Gastrocnemius medialis (tissue), 4 donors: ENCODE results near the gene COL20A1. TPM values are rescaled to one million over a fixed set of nuclear protein-coding genes. Genes with fewer than 3 reads are reported as not detected.
"Not testable (repeated sequence)": the region's sequence is repeated elsewhere in the genome, so short reads cannot be mapped to it uniquely, and the experiment has no call there.

Experiments used
- ATAC-seq, 2 donors: fragments of 150-250 bp; one replicate each; pipeline ENCODE4 v1.9.1; 2016
- DNase-seq, 2 donors: peaks; one replicate each; pipeline ENCODE4 v3.0.0-alpha.2; 2019
- H3K27ac ChIP-seq, 4 donors: fragments of 200-600 bp; sonication (generic); 1 replicate in 1 of 4; 2 replicates in 3 of 4; pipeline ENCODE4 v1.5.1; 2016 to 2018; ENCODE audit warnings: mild to moderate bottlenecking in 2 of 4, moderate library complexity in 1 of 4
- H3K27me3 ChIP-seq, 3 donors: fragments of 200-600 bp; sonication (generic) in 2 of 3; 1 replicate in 1 of 3; 2 replicates in 2 of 3; pipeline versions ENCODE4 v1.5.1 to v1.6.0; 2016 to 2019; ENCODE audit warnings: mild to moderate bottlenecking in 1 of 3, moderate library complexity in 1 of 3
- H3K36me3 ChIP-seq, 2 donors: fragments of 200-600 bp; sonication (generic) in 1 of 2; one replicate each; pipeline ENCODE4 v1.5.1; 2017 to 2018
- H3K4me1 ChIP-seq, 2 donors: fragments of 200-600 bp; sonication (generic) in 1 of 2; one replicate each; pipeline ENCODE4 v1.5.1; 2016 to 2017; ENCODE audit warnings: mild to moderate bottlenecking in 2 of 2
- H3K4me3 ChIP-seq, 4 donors: fragments of 200-600 bp; sonication (generic) in 3 of 4; 1 replicate in 1 of 4; 2 replicates in 3 of 4; pipeline ENCODE4 v1.5.1; 2016 to 2019; ENCODE audit warnings: mild to moderate bottlenecking in 2 of 4
- H3K9me3 ChIP-seq, 3 donors: fragments of 200-600 bp; sonication (generic) in 2 of 3; 1 replicate in 1 of 3; 2 replicates in 2 of 3; pipeline ENCODE4 v1.5.1; 2016 to 2019
- POLR2A ChIP-seq, 2 donors: fragments of 450-650 bp; IDR thresholded peaks; one replicate each; pipeline ENCODE4 v1.6.1; 2017; ENCODE audit warnings: antibody characterized with exemption in 2 of 2, mild to moderate bottlenecking in 2 of 2, moderate library complexity in 2 of 2
- in situ Hi-C, 4 donors: fragments of 200-750 bp; cut with MboI; loops; one replicate each; pipeline versions ENCODE4 v1.15.0 to v1.8.0; 2017; ENCODE audit warnings: low sequenced_read_pairs in 4 of 4
- intact Hi-C: fragments of 100-400 bp; cut with DNase I; formaldehyde crosslinking; loops from one replicate; pipeline ENCODE4 v1.15.1; 2023; ENCODE audit warnings: low total_unique reads
- total RNA-seq, 4 donors: library from RNA; depleted of rRNA; stranded (reverse); fragments of >200 nt; gene quantifications; one replicate each; pipeline versions ENCODE4 v1.1.0 to v1.2.3, GENCODE V29; 2016
- TF ChIP-seq, protein P1 (sequence below), 5 experiments: fragments of 450-650 bp in 3 of 5; fragments of 200-600 bp in 2 of 5; sonication (generic) in 2 of 5; IDR thresholded peaks in 4 of 5; conservative IDR thresholded peaks in 1 of 5; 1 replicate in 4 of 5; 2 replicates in 1 of 5; pipeline ENCODE4 v1.5.1; 2016 to 2019; ENCODE audit warnings: antibody characterized with exemption in 5 of 5, mild to moderate bottlenecking in 3 of 5, moderate library complexity in 3 of 5

COL20A1 gene
- total RNA-seq, 4 donors from 2014 or later, result 0.23 TPM; not detected in 3

DNA sequence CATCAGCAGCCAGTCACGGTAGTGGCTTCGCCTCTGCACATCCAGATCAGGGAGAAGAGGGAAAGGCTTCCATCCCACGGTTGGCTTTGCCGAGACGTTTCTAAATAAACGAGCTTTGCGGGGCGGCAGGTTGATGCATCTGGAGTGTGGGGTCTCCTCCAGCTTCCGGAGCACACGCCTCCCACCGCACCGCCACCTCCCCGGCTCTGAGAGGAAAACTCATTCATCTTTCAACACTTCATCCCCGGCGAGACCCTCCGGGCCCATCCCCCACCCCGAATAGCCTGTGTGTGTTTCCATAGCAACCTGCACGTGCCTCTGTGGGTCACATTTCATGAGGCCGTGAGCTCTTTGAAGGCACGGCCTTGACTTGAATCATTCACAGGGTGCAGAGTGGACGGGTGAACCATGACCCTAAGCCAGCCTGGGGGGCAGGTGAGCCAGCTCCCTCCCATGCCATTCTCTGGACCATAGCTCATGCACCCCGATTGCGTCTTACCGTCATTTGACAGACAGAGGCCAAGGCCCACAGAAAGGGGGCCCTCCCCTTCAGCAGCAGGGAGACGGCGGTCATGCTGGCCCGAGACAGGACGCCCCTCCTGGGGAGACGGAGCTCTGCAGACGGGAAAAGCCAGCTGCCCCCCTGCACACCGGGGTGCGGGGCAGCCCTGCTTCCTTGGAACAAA is 84.4 kb downstream of the COL20A1 start:
- no peak overlapping the region for H3K4me3 ChIP-seq
- DNase-seq, result no peak
- intact Hi-C loops, result no loop called here
- in situ Hi-C loops, result no loop called here
- peaks cover 28 to 48% (median 36%) of the 10 kb centered on the region in 3 donors for H3K27me3 ChIP-seq
- H3K27ac ChIP-seq, result no peak overlapping the region
- H3K4me1 ChIP-seq, result no peaks in the 10 kb centered on the region
- H3K9me3 ChIP-seq, result no peaks in the 10 kb centered on the region
- TF ChIP-seq, protein P1, sequence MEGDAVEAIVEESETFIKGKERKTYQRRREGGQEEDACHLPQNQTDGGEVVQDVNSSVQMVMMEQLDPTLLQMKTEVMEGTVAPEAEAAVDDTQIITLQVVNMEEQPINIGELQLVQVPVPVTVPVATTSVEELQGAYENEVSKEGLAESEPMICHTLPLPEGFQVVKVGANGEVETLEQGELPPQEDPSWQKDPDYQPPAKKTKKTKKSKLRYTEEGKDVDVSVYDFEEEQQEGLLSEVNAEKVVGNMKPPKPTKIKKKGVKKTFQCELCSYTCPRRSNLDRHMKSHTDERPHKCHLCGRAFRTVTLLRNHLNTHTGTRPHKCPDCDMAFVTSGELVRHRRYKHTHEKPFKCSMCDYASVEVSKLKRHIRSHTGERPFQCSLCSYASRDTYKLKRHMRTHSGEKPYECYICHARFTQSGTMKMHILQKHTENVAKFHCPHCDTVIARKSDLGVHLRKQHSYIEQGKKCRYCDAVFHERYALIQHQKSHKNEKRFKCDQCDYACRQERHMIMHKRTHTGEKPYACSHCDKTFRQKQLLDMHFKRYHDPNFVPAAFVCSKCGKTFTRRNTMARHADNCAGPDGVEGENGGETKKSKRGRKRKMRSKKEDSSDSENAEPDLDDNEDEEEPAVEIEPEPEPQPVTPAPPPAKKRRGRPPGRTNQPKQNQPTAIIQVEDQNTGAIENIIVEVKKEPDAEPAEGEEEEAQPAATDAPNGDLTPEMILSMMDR (IDR thresholded peaks at IDR 0.05 in 4 of 5, conservative IDR thresholded peaks at IDR 0.05 in 1 of 5), result no peak
- ATAC-seq, result no peak
- H3K36me3 ChIP-seq, result no peaks in the 10 kb centered on the region

DNA sequence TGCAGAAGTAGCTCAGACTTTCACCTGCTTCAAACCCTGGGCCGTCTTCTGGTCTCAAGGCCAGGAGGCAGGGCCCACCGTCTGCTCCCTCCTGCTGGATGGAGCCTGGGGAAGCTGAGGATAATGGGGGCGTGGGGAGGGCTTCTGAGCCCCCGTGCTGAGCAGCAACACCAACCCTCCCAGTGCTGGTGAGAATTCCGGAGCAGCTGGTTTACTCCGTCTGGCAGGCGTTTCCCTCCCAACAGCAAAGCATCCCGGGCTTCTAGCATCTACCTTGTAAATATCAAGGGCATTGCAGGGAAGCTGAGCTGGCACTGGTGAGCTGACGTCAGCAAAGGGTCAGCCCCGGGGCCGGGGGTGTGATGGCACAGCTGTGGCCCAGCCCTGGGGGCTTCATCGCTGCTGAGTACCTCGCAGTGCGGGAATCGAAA is 85.0 kb downstream of the COL20A1 start:
- ATAC-seq (no peak), DNase-seq (no peak)
- Histone ChIP-seq H3K9me3 (no peaks in the 10 kb centered on the region), H3K4me3 (no peak overlapping the region), H3K27ac (no peak overlapping the region), H3K27me3 (peaks cover 33 to 54% (median 39%) of the 10 kb centered on the region in 3 donors), H3K36me3 (no peaks in the 10 kb centered on the region), H3K4me1 (no peaks in the 10 kb centered on the region)
- in situ Hi-C loops, result no loop called here
- intact Hi-C loops, result no loop called here
- TF ChIP-seq POLR2A (IDR thresholded peaks at IDR 0.05), result no peak
- TF ChIP-seq, protein P1 (IDR thresholded peaks at IDR 0.05 in 4 of 5, conservative IDR thresholded peaks at IDR 0.05 in 1 of 5), result no peak

DNA sequence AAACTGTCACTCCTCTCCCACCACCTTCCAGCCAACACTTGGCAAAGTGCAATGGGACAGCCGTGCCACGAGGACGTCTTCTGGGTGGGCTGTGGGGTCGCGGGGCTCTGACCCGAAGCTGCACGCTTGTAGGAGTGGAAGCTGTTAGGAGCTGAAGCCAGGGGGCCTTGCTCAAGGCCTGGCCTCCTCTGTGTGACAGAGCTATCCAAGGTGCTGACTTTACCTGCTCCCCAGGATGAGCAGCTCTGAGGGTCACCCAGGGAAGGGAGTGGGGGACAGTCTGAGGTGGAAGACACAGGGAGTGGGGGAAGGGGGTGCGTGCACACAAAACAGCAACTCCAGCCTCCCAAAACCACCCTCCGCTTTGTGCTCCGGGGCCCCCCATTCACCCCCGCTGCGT is 85.6 kb downstream of the COL20A1 start:
- H3K27me3 ChIP-seq, result peaks cover 37 to 60% (median 37%) of the 10 kb centered on the region in 3 donors
- in situ Hi-C loops (no loop called here), intact Hi-C loops (no loop called here)
- ATAC-seq (no peak), DNase-seq (no peak)
- no peak for TF ChIP-seq POLR2A (IDR thresholded peaks at IDR 0.05)
- TF ChIP-seq, protein P1 (IDR thresholded peaks at IDR 0.05 in 4 of 5, conservative IDR thresholded peaks at IDR 0.05 in 1 of 5), result no peak
- H3K36me3 ChIP-seq, result no peaks in the 10 kb centered on the region
- H3K27ac ChIP-seq, result no peak overlapping the region
- no peaks in the 10 kb centered on the region for H3K9me3 ChIP-seq
- no peak overlapping the region for H3K4me3 ChIP-seq
- no peaks in the 10 kb centered on the region for H3K4me1 ChIP-seq

DNA sequence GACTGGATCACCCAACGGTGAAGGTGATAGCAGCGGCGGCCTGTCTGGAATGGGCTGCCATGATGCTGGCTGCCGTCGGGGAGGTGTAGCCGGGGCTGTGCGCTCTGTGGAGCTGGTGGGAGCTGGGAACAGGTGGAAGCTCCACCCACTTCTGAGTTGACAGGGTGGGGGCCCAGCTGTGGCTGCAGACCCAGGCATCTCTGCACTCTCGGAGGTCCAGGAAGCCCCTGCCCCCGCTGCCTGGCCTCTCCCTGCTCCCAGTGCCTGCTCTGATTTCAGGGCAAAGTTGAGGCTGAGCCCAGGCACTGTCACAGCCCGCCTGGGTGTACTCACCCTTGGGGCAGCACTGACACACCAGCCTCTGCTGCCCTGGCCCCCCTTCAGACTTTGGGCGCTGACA is 86.3 kb downstream of the COL20A1 start:
- intact Hi-C loops (no loop called here), in situ Hi-C loops (no loop called here)
- Histone ChIP-seq H3K27me3 (peaks cover 36 to 67% (median 38%) of the 10 kb centered on the region in 3 donors), H3K4me3 (no peak overlapping the region), H3K36me3 (no peaks in the 10 kb centered on the region), H3K4me1 (no peaks in the 10 kb centered on the region), H3K9me3 (no peaks in the 10 kb centered on the region), H3K27ac (no peak overlapping the region)
- ATAC-seq, result no peak
- no peak for DNase-seq
- no peak for TF ChIP-seq POLR2A (IDR thresholded peaks at IDR 0.05)
- TF ChIP-seq, protein P1 (IDR thresholded peaks at IDR 0.05 in 4 of 5, conservative IDR thresholded peaks at IDR 0.05 in 1 of 5), result no peak

DNA sequence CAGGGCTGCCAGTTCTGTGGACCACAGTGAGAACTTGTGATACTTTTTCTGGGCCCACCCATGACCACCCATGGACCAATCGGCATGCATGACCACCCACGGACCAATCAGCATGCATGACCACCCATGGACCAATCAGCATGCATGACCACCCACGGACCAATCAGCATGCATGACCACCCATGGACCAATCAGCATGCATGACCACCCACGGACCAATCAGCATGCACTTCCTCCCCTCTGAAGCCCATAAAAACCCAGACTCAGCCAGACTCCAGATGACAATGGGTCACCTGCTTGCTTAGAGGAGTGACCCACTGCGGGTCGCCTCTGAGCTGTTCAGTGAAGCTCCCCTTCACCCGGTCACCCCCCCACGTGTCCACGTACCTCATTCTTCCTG is 86.9 kb downstream of the COL20A1 start:
- in situ Hi-C loops, H3K4me1 ChIP-seq, ATAC-seq, H3K9me3 ChIP-seq, H3K27ac ChIP-seq, H3K4me3 ChIP-seq, H3K36me3 ChIP-seq, DNase-seq: not testable (repeated sequence)
- intact Hi-C loops, result loop anchor here (2.0 kb wide), 1 partner anchor 71 kb away; no protein-coding TSS in a partner anchor
- H3K27me3 ChIP-seq, result peaks cover 36 to 67% (median 38%) of the 10 kb centered on the region in 3 donors
